Liver (tissue), 3 donors: ENCODE results near the gene BTBD9.

Source experiments
- EGR1 ChIP-seq, 2 donors: IDR thresholded peaks; 2 replicates each; pipeline ENCODE4 v1.6.1; 2016 to 2018; ENCODE audit warnings: antibody characterized with exemption in 2 of 2, low read depth in 2 of 2
- GABPA ChIP-seq, 2 donors: IDR thresholded peaks in 1 of 2; conservative IDR thresholded peaks in 1 of 2; 2 replicates each; pipeline ENCODE4 v1.6.1; 2016; ENCODE audit warnings: antibody characterized with exemption in 2 of 2, mild to moderate bottlenecking in 1 of 2, moderate library complexity in 1 of 2
- RAD21 ChIP-seq, 2 donors: IDR thresholded peaks; 2 replicates each; pipeline ENCODE4 v1.6.1; 2016; ENCODE audit warnings: antibody characterized with exemption in 2 of 2, mild to moderate bottlenecking in 2 of 2
- RXRA ChIP-seq, 2 donors: IDR thresholded peaks; 2 replicates each; pipeline ENCODE4 v1.6.1; 2017 to 2018; ENCODE audit warnings: antibody characterized with exemption in 2 of 2, mild to moderate bottlenecking in 1 of 2
- SP1 ChIP-seq: IDR thresholded peaks from 2 replicates; pipeline ENCODE4 v1.6.1; 2018; ENCODE audit warnings: antibody characterized with exemption, mild to moderate bottlenecking
- YY1 ChIP-seq: IDR thresholded peaks from 2 replicates; pipeline ENCODE4 v1.6.1; 2016; ENCODE audit warnings: antibody characterized with exemption, mild to moderate bottlenecking
- TF ChIP-seq, protein P1 (sequence below): fragments of 150-350 bp; IDR thresholded peaks from 2 replicates; pipeline ENCODE4 v1.5.1; 2017; ENCODE audit warnings: improper control_type of control experiment, low read depth, low read length; ENCODE audit not compliant: missing input control
- TF ChIP-seq, protein P2 (sequence below): IDR thresholded peaks from 2 replicates; pipeline ENCODE4 v1.6.1; 2016; ENCODE audit warnings: antibody characterized with exemption
- TF ChIP-seq, protein P3 (sequence below): IDR thresholded peaks from 2 replicates; pipeline ENCODE4 v1.6.1; 2016; ENCODE audit warnings: antibody characterized with exemption, mild to moderate bottlenecking
- donor health status: healthy.
- donor health status: healthy.

DNA sequence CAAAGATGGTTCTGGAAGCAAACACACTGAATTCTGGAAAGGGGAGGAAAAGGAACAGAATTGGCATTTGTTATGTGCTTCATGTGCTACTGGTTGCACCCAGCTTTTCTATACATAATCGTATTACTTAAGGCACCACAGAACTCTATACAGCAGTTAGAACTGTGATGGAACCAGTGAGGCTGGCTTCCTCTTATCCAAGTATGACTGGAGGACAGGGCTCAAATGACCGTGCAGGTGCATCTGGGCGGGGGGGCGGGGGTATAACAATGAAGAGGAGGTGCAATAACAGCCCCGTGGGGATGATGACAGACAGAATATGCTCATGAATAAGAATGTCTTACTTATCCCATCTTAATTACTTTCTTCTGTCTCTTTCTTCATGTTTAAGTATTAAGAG, 144.2 kb downstream of the BTBD9 start:
- TF ChIP-seq, protein P1, sequence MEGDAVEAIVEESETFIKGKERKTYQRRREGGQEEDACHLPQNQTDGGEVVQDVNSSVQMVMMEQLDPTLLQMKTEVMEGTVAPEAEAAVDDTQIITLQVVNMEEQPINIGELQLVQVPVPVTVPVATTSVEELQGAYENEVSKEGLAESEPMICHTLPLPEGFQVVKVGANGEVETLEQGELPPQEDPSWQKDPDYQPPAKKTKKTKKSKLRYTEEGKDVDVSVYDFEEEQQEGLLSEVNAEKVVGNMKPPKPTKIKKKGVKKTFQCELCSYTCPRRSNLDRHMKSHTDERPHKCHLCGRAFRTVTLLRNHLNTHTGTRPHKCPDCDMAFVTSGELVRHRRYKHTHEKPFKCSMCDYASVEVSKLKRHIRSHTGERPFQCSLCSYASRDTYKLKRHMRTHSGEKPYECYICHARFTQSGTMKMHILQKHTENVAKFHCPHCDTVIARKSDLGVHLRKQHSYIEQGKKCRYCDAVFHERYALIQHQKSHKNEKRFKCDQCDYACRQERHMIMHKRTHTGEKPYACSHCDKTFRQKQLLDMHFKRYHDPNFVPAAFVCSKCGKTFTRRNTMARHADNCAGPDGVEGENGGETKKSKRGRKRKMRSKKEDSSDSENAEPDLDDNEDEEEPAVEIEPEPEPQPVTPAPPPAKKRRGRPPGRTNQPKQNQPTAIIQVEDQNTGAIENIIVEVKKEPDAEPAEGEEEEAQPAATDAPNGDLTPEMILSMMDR, result no peak
- no peak for TF ChIP-seq RAD21 (IDR thresholded peaks at IDR 0.05)
- no peak for TF ChIP-seq SP1
- TF ChIP-seq EGR1 (IDR thresholded peaks at IDR 0.05; ENCODE audit: low read depth in 2 of 2), result no peak
- TF ChIP-seq RXRA (IDR thresholded peaks at IDR 0.05), result no peak
- TF ChIP-seq GABPA (IDR thresholded peaks at IDR 0.05 in 1 of 2, conservative IDR thresholded peaks at IDR 0.05 in 1 of 2), result no peak
- TF ChIP-seq, protein P2, sequence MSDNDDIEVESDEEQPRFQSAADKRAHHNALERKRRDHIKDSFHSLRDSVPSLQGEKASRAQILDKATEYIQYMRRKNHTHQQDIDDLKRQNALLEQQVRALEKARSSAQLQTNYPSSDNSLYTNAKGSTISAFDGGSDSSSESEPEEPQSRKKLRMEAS, result no peak
- TF ChIP-seq, protein P3, sequence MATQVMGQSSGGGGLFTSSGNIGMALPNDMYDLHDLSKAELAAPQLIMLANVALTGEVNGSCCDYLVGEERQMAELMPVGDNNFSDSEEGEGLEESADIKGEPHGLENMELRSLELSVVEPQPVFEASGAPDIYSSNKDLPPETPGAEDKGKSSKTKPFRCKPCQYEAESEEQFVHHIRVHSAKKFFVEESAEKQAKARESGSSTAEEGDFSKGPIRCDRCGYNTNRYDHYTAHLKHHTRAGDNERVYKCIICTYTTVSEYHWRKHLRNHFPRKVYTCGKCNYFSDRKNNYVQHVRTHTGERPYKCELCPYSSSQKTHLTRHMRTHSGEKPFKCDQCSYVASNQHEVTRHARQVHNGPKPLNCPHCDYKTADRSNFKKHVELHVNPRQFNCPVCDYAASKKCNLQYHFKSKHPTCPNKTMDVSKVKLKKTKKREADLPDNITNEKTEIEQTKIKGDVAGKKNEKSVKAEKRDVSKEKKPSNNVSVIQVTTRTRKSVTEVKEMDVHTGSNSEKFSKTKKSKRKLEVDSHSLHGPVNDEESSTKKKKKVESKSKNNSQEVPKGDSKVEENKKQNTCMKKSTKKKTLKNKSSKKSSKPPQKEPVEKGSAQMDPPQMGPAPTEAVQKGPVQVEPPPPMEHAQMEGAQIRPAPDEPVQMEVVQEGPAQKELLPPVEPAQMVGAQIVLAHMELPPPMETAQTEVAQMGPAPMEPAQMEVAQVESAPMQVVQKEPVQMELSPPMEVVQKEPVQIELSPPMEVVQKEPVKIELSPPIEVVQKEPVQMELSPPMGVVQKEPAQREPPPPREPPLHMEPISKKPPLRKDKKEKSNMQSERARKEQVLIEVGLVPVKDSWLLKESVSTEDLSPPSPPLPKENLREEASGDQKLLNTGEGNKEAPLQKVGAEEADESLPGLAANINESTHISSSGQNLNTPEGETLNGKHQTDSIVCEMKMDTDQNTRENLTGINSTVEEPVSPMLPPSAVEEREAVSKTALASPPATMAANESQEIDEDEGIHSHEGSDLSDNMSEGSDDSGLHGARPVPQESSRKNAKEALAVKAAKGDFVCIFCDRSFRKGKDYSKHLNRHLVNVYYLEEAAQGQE, result no peak
- no peak for TF ChIP-seq YY1
